K562 (cell line): Measurements from ENCODE around the gene PLEKHA6. TPM values are rescaled to one million over a fixed set of nuclear protein-coding genes. Genes with fewer than 3 reads are reported as not detected.
A peak's percentile ranks its signal among the peaks of the same experiment; 100 is the strongest.

Source experiments
- ATAC-seq: fragments of 200-7000 bp; cut with Tn5 transposase; 3 replicates; pipeline ENCODE4 v1.9.1; 2020; ENCODE audit warnings: moderate library complexity
- BruUV-seq: library from RNA; stranded (reverse); fragments of 400-500 nt; replicated peaks from 2 replicates; lab custom pipeline; 2021; lab: Mats Ljungman, UMichigan
- CTCF ChIA-PET: fragments of 300-600 bp; formaldehyde crosslinking; extraction: SDS; loops from one replicate; lab custom pipeline; 2021; ENCODE audit warnings: low intra/inter-chr PET ratio; lab: Yijun Ruan, JAX
- POLR2A ChIA-PET: fragments of 300-600, 350-650 bp; sonication (Branson Sonifier 250); formaldehyde crosslinking; extraction: SDS; loops from one replicate; lab custom pipeline; 2021; ENCODE audit warnings: antibody characterized with exemption, inconsistent platforms; lab: Yijun Ruan, JAX
- DNase-seq, 4 experiments: peaks; one replicate each; pipeline versions ENCODE4 v3.0.0 to v3.0.0-alpha.2; 2011 to 2018; ENCODE audit warnings: low spot score in 3 of 4, mixed read lengths in 3 of 4; ENCODE audit errors: extremely low read depth in 1 of 4
- FAIRE-seq: peaks from 2 replicates; lab custom pipeline; 2011; peaks lifted over from hg19 to GRCh38; lab: Jason Lieb, UNC
- H2AFZ ChIP-seq: 2 replicates; pipeline ENCODE4 v1.6.0; 2011; ENCODE audit warnings: low read depth, low read length, control low read depth, inconsistent platforms
- H3K27ac ChIP-seq: fragments of 200-600 bp; 3 replicates; pipeline ENCODE4 v1.8.0; 2011; ENCODE audit warnings: low read depth, mild to moderate bottlenecking, control low read depth, inconsistent platforms, low read length, moderate library complexity, mixed read lengths; ENCODE audit errors: extremely low read depth
- H3K27me3 ChIP-seq, 2 experiments: fragments of 300-600 bp in 1 of 2; 2 replicates in 1 of 2; 3 replicates in 1 of 2; pipeline versions ENCODE4 v1.6.0 to v1.8.0; 2011; ENCODE audit warnings: inconsistent platforms in 2 of 2, low read length in 2 of 2, mild to moderate bottlenecking in 1 of 2, mixed read lengths in 1 of 2, moderate library complexity in 1 of 2; ENCODE audit not compliant: control insufficient read depth in 2 of 2, insufficient read depth in 2 of 2
- H3K36me3 ChIP-seq: fragments of 300-600 bp; 3 replicates; pipeline ENCODE4 v1.8.0; 2011; ENCODE audit warnings: mild to moderate bottlenecking, low read length, inconsistent platforms; ENCODE audit not compliant: control insufficient read depth, insufficient read depth
- H3K4me1 ChIP-seq, 2 experiments: fragments of 200-600 bp in 1 of 2; replicated peaks in 1 of 2; 2 replicates in 1 of 2; 3 replicates in 1 of 2; pipeline versions ENCODE4 v1.5.1 to v1.8.0; 2011; ENCODE audit warnings: inconsistent platforms in 2 of 2, low read length in 2 of 2, mild to moderate bottlenecking in 1 of 2, mixed read lengths in 1 of 2, moderate library complexity in 1 of 2; ENCODE audit not compliant: control insufficient read depth in 2 of 2, insufficient read depth in 2 of 2
- H3K4me2 ChIP-seq: 2 replicates; pipeline ENCODE4 v1.6.1; 2011; ENCODE audit warnings: low read length, control low read depth, inconsistent platforms, mixed read lengths; ENCODE audit not compliant: insufficient read depth
- H3K4me3 ChIP-seq: fragments of 200-600 bp; sonication (generic), shearing (Covaris generic); 2 replicates; pipeline ENCODE4 v1.5.1; 2016; ENCODE audit warnings: control low read depth, inconsistent platforms
- H3K79me2 ChIP-seq: fragments of 200-600 bp; 3 replicates; pipeline ENCODE4 v1.8.0; 2011; ENCODE audit warnings: low read length, inconsistent platforms; ENCODE audit not compliant: control insufficient read depth, insufficient read depth
- H3K9ac ChIP-seq, 2 experiments: 2 replicates each; pipeline versions ENCODE4 v1.6.0 to v1.6.1; 2011; ENCODE audit warnings: low read depth in 2 of 2, low read length in 2 of 2, control low read depth in 1 of 2, inconsistent platforms in 1 of 2, mild to moderate bottlenecking in 1 of 2, mixed read lengths in 1 of 2; ENCODE audit not compliant: insufficient read depth in 1 of 2
- H3K9me1 ChIP-seq: one replicate; pipeline ENCODE4 v1.6.0; 2011; ENCODE audit warnings: inconsistent platforms, mild to moderate bottlenecking, low read length, moderate library complexity; ENCODE audit not compliant: control insufficient read depth, insufficient read depth
- H3K9me3 ChIP-seq: replicated peaks from 2 replicates; pipeline ENCODE4 v1.5.1; 2011; ENCODE audit warnings: low read depth, low read length, inconsistent platforms; ENCODE audit not compliant: control insufficient read depth, insufficient read depth
- H4K20me1 ChIP-seq: replicated peaks from 2 replicates; pipeline ENCODE4 v1.6.1; 2011; ENCODE audit warnings: low read length, inconsistent platforms, mixed read lengths; ENCODE audit not compliant: control insufficient read depth, insufficient read depth
- CREB1 ChIP-seq, 2 experiments: sonication (generic) in 1 of 2; formaldehyde crosslinking in 1 of 2; IDR thresholded peaks; 2 replicates each; pipeline versions ENCODE4 v1.6.1 to v1.8.0; 2012 to 2022; ENCODE audit warnings: inconsistent platforms in 1 of 2, mild to moderate bottlenecking in 1 of 2, missing genetic modification reagents in 1 of 2, moderate library complexity in 1 of 2
- ESRRB ChIP-seq: fragments of 250-450 bp; sonication (Bioruptor Pico); IDR thresholded peaks from 2 replicates; pipeline ENCODE4 v1.5.0; 2020; ENCODE audit warnings: mild to moderate bottlenecking, moderate library complexity, borderline replicate concordance
- FOSL1 ChIP-seq: fragments of 200-800 bp; sonication (Bioruptor generic); conservative IDR thresholded peaks from 2 replicates; pipeline ENCODE4 v1.6.1; 2016; ENCODE audit warnings: missing genetic modification characterization, missing compliant biosample characterization
- HDGF ChIP-seq: fragments of 450-650 bp; IDR thresholded peaks from 2 replicates; pipeline ENCODE4 v1.6.1; 2016
- HNRNPK ChIP-seq: fragments of 200-400 bp; formaldehyde crosslinking; IDR thresholded peaks from one replicate; pipeline ENCODE4 v1.6.1; 2018; ENCODE audit warnings: mild to moderate bottlenecking, low read depth, low read length; ENCODE audit not compliant: poor library complexity, severe bottlenecking
- KLF13 ChIP-seq: fragments of 450-650 bp; IDR thresholded peaks from 2 replicates; pipeline ENCODE4 v1.6.1; 2016; ENCODE audit warnings: missing genetic modification characterization, low read depth, mild to moderate bottlenecking, missing compliant biosample characterization, moderate library complexity, borderline replicate concordance
- NCOR1 ChIP-seq: fragments of 450-650 bp; IDR thresholded peaks from 2 replicates; pipeline ENCODE4 v1.6.1; 2016; ENCODE audit warnings: mild to moderate bottlenecking, moderate library complexity
- RFX5 ChIP-seq: IDR thresholded peaks from 2 replicates; pipeline ENCODE4 v1.6.1; 2011; ENCODE audit warnings: low read depth, mild to moderate bottlenecking, improper control_type of control experiment, low read length
- U2AF2 ChIP-seq: fragments of 200-400 bp; formaldehyde crosslinking; optimal IDR thresholded peaks from 2 replicates; pipeline ENCODE3; 2017; ENCODE audit warnings: low read depth, mild to moderate bottlenecking, low read length
- ZFP1 ChIP-seq: fragments of 450-650 bp; formaldehyde crosslinking; IDR thresholded peaks from 2 replicates; pipeline ENCODE4 v1.4.0; 2020; ENCODE audit warnings: mild to moderate bottlenecking, mixed read lengths
- ZNF224 ChIP-seq: sonication (generic); formaldehyde crosslinking; IDR thresholded peaks from 2 replicates; pipeline ENCODE4 v1.8.0; 2022; ENCODE audit warnings: mild to moderate bottlenecking, missing genetic modification reagents
- ZNF311 ChIP-seq: fragments of 250-450 bp; sonication (Bioruptor Pico); IDR thresholded peaks from 2 replicates; pipeline ENCODE4 v1.4.0; 2020; ENCODE audit warnings: mild to moderate bottlenecking, moderate library complexity
- WGBS: fragments of 100-300 bp; shearing (Covaris generic); methylation state at CpG from one replicate; pipeline ENCODE4 v1.1.6; 2016; ENCODE audit warnings: low coverage, mixed read lengths; ENCODE audit not compliant: insufficient coverage; ENCODE audit errors: missing lambda C conversion rate; 5-methylcytosine and 5-hydroxymethylcytosine counted together
- in situ Hi-C: fragments of 300-500 bp; cut with MboI; formaldehyde crosslinking; loops from 4 replicates; pipeline ENCODE4 v1.15.0; 2018; ENCODE audit warnings: inconsistent platforms, mixed read lengths
- intact Hi-C: fragments of 100-400 bp; cut with micrococcal nuclease; formaldehyde crosslinking; loops from 2 replicates; pipeline ENCODE4 v1.14.2; 2022
- polyA plus RNA-seq, 8 experiments: library from polyadenylated mRNA; depleted of rRNA in 4 of 8; stranded (reverse) in 5 of 8; unstranded in 3 of 8; fragments of >200 nt; fragmentation: Nextera tagmentation in 2 of 8; fragmentation: Illumina TruSeq in 1 of 8; extraction: Ambion mirVana in 2 of 8; extraction: Trizol in 1 of 8; gene quantifications; 2 replicates each; pipeline versions ENCODE4 v1.2.1 to v1.2.3, GENCODE V29; 2011 to 2014; ENCODE audit warnings: inconsistent platforms in 1 of 8, missing spikeins in 1 of 8
- total RNA-seq, 7 experiments: library from RNA; depleted of rRNA in 6 of 7; stranded (reverse); fragments of >200 nt in 6 of 7; fragmentation: Illumina TruSeq in 2 of 7; extraction: Trizol in 2 of 7; gene quantifications; 2 replicates each; pipeline versions ENCODE4 v1.2.1 to v1.2.3, GENCODE V29; 2011 to 2021; ENCODE audit warnings: low replicate concordance in 1 of 7

PLEKHA6 gene
- total and polyA plus RNA-seq, 9 of the 15 experiments (the other 6 are each of a cell fraction or from before 2014, with no cell fraction given): under 0.01 to 0.33 (median 0.01) TPM; not detected in 4

DNA sequence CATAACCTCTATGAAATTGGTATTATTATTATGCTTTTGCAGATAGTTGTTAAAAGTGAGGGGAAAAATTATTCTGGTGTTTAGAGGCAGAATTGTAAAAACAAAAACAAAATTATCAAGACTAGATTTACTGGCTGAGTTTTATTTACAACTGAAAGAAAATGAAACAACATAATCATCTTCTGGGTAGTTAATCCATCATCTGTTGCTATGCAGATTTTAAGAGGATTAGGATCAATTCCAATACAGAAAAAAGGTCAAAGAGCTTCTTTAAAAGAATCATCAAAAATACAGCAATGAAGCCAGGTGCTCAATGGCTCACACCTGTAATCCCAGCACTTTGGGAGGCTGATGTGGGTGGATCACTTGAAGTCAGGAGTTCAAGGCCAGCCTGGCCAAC lies 154.2 kb downstream of the PLEKHA6 start:
- ATAC-seq: no peak
- in situ Hi-C loops (no loop called here), intact Hi-C loops (loop anchor here (5.0 kb wide), 1 partner anchor 287 kb away; the partner anchor contains the start of gene PIK3C2B)
- H2AFZ ChIP-seq: no peak overlapping the region
- no peaks in the 10 kb centered on the region for H4K20me1 ChIP-seq
- no peaks in the 10 kb centered on the region for H3K4me1 ChIP-seq
- FAIRE-seq: no peak
- POLR2A ChIA-PET: no interaction called here
- no peaks in the 10 kb centered on the region for H3K9me1 ChIP-seq
- H3K79me2 ChIP-seq: no peaks in the 10 kb centered on the region
- BruUV-seq: no TSS peak
- H3K9me3 ChIP-seq: no peaks in the 10 kb centered on the region
- no peak overlapping the region for H3K4me2 ChIP-seq
- H3K27me3 ChIP-seq: peaks cover 6 to 47% of the 10 kb centered on the region in 2 experiments; a peak in 4 of 5 replicates
- no peak overlapping the region for H3K4me3 ChIP-seq
- TF ChIP-seq ZFP1 (CRISPR knock-in tag) (no peak), RFX5 (peak; percentile 92), HDGF (no peak)
- TF ChIP-seq, all 486 proteins: peak for 1
- Histone ChIP-seq H3K9ac (no peak overlapping the region), H3K36me3 (no peaks in the 10 kb centered on the region), H3K27ac (no peak overlapping the region)
- CTCF ChIA-PET: no interaction called here
- no peak for DNase-seq

DNA sequence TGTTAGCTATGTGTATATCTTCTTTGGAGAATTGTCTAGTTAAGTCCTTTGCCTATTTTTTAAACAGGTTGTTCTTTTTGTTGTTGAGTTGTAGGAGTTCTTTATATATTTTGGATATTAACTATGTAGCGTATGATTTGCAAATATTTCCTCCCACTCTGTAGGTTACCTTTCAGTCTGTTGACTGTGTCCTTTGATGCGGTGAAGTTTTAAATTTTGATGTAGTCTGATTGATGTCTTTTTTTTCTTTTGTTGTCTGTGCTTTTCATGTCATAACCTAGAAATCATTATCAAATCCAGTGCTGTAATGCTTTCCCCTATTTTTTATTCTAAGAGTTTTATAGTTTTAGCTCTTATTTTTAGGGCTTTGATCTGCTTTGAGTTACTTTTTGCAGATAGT lies 154.8 kb downstream of the PLEKHA6 start:
- ChIA-PET POLR2A (no interaction called here), CTCF (no interaction called here)
- intact Hi-C loops: loop anchor here (5.0 kb wide), 1 partner anchor 287 kb away; the partner anchor contains the start of gene PIK3C2B
- in situ Hi-C loops: no loop called here
- Histone ChIP-seq H3K4me2 (no peak overlapping the region), H3K27me3 (peaks cover 6 to 48% of the 10 kb centered on the region in 2 experiments; a peak in 4 of 5 replicates), H3K4me3 (no peak overlapping the region), H3K9me3 (no peaks in the 10 kb centered on the region), H3K9me1 (no peaks in the 10 kb centered on the region), H2AFZ (no peak overlapping the region), H3K4me1 (no peaks in the 10 kb centered on the region), H3K27ac (no peak overlapping the region), H3K79me2 (no peaks in the 10 kb centered on the region), H3K36me3 (no peaks in the 10 kb centered on the region), H3K9ac (no peak overlapping the region), H4K20me1 (no peaks in the 10 kb centered on the region)
- DNase-seq: no peak
- 9% methylated on average over 2 of the region's 2 CpGs for WGBS
- ATAC-seq: no peak
- FAIRE-seq: no peak
- BruUV-seq: no TSS peak
- TF ChIP-seq ESRRB (CRISPR knock-in tag) (no peak), CREB1 (IDR thresholded peaks at IDR 0.05) (no peak), CREB1 (CRISPR knock-in tag; IDR thresholded peaks at IDR 0.05) (no peak), KLF13 (tag) (no peak), ZNF224 (CRISPR knock-in tag) (no peak), HNRNPK (no peak), ZNF311 (CRISPR knock-in tag) (no peak), FOSL1 (tag) (no peak), U2AF2 (no peak), NCOR1 (no peak)
